ENCODE results near the gene B2M. TPM values are rescaled to one million over a fixed set of nuclear protein-coding genes. Genes with fewer than 3 reads are reported as not detected.
A peak's percentile ranks its signal among the peaks of the same experiment; 100 is the strongest.
"Not testable (repeated sequence)": the region's sequence is repeated elsewhere in the genome, so short reads cannot be mapped to it uniquely, and the experiment has no call there.

B2M gene
- total RNA-seq, 2 experiments from 2014 or later, result 6,098 to 6,314 TPM

DNA sequence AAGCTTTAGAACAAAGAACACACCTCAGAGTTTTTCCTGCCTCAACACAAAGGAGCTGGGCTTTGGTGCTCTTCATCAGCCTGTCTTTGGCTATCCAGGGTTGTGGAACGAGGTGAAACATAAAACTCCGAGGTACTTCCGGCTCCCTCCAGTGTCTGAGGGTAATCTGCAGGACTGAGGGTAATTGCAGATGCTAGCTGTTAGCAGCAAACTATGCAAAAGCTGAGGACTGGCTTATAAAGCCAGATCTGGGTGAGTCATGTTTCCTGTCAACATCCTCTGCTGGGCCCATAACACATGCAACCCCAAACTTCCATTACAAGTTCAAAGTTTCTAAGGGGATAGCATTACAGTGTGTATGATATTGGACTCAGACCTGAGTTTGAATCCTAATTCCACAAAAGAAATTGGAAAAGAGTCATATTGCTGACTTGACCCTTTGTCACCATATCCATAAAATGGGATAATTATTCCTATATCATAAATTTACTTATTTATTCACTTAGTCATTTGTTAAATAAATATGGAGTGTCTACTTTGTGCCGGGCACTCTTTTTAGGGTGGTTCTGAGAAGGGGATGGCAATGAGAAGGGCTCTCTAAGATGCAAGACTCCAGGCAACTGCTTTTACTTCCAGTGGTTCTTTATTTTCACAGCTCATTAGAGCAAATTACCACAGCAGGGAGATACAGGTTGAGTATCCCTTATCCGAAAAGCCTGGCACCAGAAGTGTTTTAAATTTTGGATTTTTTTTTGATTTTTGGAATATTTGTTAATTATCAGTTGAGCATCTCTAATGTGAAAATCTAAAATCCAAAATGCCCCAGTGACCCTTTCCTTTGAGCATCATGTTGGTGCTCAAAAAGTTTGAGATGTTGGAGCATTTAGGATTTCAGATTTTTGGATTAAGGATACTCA lies 15.5 kb downstream of the B2M start:
- H3K4me3 Mint-ChIP-seq, result peak overlapping the region; percentile 96
- peaks cover 63% of the 10 kb centered on the region for H3K4me1 Mint-ChIP-seq (ENCODE audit: low read depth)

DNA sequence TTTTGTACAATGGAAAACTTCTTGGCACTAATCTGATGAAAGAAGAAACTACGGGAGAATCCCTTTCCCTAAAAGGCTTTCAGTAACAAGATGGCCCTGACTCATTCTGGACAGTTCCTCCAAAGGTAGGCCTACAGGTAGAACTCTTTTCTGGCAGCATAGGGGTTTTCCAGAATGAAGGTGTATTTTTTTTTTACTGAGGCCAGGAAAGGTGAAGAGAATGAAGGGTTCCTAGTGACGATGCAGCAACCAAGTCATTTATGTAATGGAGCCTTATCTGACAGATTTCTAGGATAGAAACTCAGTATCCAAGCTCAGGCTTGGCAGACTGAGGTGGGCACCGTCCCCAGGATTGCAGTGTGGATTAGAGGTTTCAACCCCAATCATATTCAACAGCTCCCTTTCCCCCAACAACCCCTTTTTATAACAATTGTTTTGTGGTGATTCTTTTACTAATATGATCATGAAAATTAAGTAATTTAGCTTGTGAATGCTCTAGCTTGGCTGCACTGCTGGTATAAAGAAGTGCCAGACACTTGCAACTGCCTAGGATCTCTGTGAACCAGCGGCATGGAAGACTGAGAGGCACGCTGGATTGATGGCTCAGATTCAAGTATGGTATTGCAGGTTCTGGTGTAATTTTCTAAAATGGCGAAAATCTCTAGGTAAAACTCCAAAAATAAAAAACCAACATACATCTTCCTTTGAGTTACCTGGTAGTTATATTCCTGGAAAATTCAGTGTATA lies 16.3 kb downstream of the B2M start:
- H3K27ac Mint-ChIP-seq, result peak overlapping the region; percentile 100
- peaks cover 41% of the 10 kb centered on the region for H3K36me3 Mint-ChIP-seq
- POLR2A ChIA-PET, result interaction anchor here (0.9 to 21.9 kb wide), 9 partner anchors 9 to 63 kb away, joined by 3 to 1161 read pairs (median 6); partner anchors contain the start of genes B2M, PATL2, SPG11 and TRIM69
- H3K4me1 Mint-ChIP-seq (ENCODE audit: low read depth), result peaks cover 65% of the 10 kb centered on the region
- intact Hi-C loops (cut with micrococcal nuclease), result loop anchor here (1.0 to 10.0 kb wide), 12 partner anchors 8 to 903 kb away; partner anchors contain the start of genes B2M, CTDSPL2, EIF3J and MFAP1
- CTCF ChIA-PET, result interaction anchor here (2.7 to 8.4 kb wide), 3 partner anchors 9 to 63 kb away, joined by 33 to 155 read pairs (median 69); partner anchors contain the start of genes B2M, PATL2, SPG11 and TRIM69
- H3K9me3 Mint-ChIP-seq, result no peaks in the 10 kb centered on the region
- peak; percentile 43 for DNase-seq
- H3K4me3 Mint-ChIP-seq, result peak overlapping the region; percentile 60
- H3K27me3 Mint-ChIP-seq, result no peaks in the 10 kb centered on the region

More for the DNA sequence above, 15.5 kb downstream of the B2M start:
- no peaks in the 10 kb centered on the region for H3K27me3 Mint-ChIP-seq
- intact Hi-C loops (cut with micrococcal nuclease), result loop anchor here (2.0 to 10.0 kb wide), 6 partner anchors 24 to 902 kb away; partner anchors contain the start of genes CTDSPL2, EIF3J, MFAP1 and WDR76
- DNase-seq, result peak; percentile 85
- CTCF ChIA-PET, result interaction anchor here (0.7 to 8.4 kb wide), 6 partner anchors 10 to 148 kb away, joined by 3 to 155 read pairs (median 18); partner anchors contain the start of genes B2M, PATL2, SPG11 and TRIM69
- H3K9me3 Mint-ChIP-seq, result no peaks in the 10 kb centered on the region
- peak overlapping the region; percentile 100 for H3K27ac Mint-ChIP-seq
- peaks cover 33% of the 10 kb centered on the region for H3K36me3 Mint-ChIP-seq
- POLR2A ChIA-PET, result interaction anchor here (0.8 to 21.9 kb wide), 8 partner anchors 10 to 62 kb away, joined by 3 to 1161 read pairs (median 6); partner anchors contain the start of genes B2M, PATL2, SPG11 and TRIM69

DNA sequence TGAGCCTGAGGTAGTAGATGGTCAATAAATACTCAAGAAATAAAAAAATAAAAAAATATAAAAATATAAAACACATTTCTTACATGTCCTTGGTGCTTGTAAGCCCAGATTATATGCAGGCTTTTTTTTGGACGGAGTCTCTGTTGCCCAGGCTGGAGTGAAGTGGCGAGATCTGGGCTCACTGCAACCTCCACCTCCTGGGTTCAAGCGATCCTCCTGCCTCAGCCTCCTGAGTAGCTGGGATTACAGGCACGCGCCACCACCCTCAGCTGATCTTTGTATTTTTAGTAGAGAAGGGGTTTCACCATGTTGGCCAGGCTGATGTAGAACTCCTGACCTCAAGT lies 16.9 kb downstream of the B2M start:
- not testable (repeated sequence) for H3K9me3 Mint-ChIP-seq, DNase-seq, H3K27me3 Mint-ChIP-seq
- Mint-ChIP-seq H3K36me3 (peaks cover 43% of the 10 kb centered on the region), H3K4me3 (peak overlapping the region; percentile 100), H3K27ac (peak overlapping the region; percentile 100), H3K4me1 (ENCODE audit: low read depth) (peaks cover 66% of the 10 kb centered on the region)
- POLR2A ChIA-PET, result interaction anchor here (0.9 to 21.9 kb wide), 11 partner anchors 9 to 904 kb away, joined by 3 to 1161 read pairs (median 5); partner anchors contain the start of genes B2M, MFAP1, PATL2 and SPG11
- intact Hi-C loops (cut with micrococcal nuclease), result loop anchor here (1.0 to 10.0 kb wide), 11 partner anchors 8 to 903 kb away; partner anchors contain the start of genes B2M, CTDSPL2, EIF3J and MFAP1
- CTCF ChIA-PET, result interaction anchor here (1.0 to 8.4 kb wide), 5 partner anchors 9 to 149 kb away, joined by 3 to 155 read pairs (median 33); partner anchors contain the start of genes B2M, PATL2, SPG11 and TRIM69

DNA sequence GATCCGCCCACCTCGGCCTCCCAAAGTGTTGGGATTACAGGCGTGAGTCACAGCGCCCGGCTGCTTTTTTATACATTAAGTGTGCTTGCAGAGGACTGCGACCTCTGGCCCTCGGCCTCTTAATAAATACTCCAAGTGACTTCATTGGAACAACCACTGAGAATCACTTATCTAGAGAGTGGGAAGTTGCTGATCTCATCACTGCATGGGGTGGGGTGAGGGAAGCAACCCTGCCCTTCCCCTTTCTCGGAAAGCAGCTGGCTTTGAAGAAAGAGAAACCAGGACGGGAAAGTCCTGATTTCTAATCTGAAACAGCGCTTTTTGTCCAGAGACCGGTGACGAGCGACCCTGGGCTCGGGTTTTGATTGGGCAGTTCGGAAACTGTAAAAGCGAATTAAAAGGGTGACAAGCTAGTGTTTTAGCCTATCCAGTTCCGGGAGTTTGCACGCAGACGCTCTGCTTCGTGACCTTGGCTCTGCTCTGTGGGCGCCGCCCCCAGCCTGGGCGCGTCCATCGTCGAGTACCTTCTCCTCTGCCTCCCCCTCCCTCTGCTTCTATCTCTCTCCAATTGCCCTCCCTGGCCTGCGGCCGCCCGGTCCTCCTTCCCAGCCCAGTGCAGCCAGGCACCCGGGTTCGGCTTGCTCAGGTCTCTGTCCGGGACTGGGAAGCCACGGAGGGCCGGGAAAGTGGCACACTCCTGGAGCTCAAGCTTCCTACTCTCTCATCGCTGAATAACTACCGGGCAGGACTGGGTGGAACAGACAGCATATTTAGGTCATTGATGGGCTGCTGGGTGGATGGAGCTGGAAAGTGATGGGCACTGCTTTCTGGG lies 17.5 kb downstream of the B2M start:
- peak overlapping the region; percentile 100 for H3K27ac Mint-ChIP-seq
- H3K27me3 Mint-ChIP-seq, result no peaks in the 10 kb centered on the region
- CTCF ChIA-PET, result interaction anchor here (0.6 to 8.4 kb wide), 7 partner anchors 9 to 653 kb away, joined by 3 to 155 read pairs (median 4); partner anchors contain the start of genes B2M, PATL2 and SPG11
- H3K4me3 Mint-ChIP-seq, result peak overlapping the region; percentile 100
- DNase-seq, result peak; percentile 97
- H3K36me3 Mint-ChIP-seq, result peaks cover 46% of the 10 kb centered on the region
- H3K9me3 Mint-ChIP-seq, result no peaks in the 10 kb centered on the region
- H3K4me1 Mint-ChIP-seq (ENCODE audit: low read depth), result peaks cover 66% of the 10 kb centered on the region
- intact Hi-C loops (cut with micrococcal nuclease), result loop anchor here (1.0 to 10.0 kb wide), 11 partner anchors 8 to 904 kb away; partner anchors contain the start of genes B2M, CTDSPL2, EIF3J and MFAP1
- POLR2A ChIA-PET, result interaction anchor here (1.0 to 21.9 kb wide), 11 partner anchors 8 to 904 kb away, joined by 3 to 1161 read pairs (median 5); partner anchors contain the start of genes B2M, MFAP1, PATL2 and SPG11

DNA sequence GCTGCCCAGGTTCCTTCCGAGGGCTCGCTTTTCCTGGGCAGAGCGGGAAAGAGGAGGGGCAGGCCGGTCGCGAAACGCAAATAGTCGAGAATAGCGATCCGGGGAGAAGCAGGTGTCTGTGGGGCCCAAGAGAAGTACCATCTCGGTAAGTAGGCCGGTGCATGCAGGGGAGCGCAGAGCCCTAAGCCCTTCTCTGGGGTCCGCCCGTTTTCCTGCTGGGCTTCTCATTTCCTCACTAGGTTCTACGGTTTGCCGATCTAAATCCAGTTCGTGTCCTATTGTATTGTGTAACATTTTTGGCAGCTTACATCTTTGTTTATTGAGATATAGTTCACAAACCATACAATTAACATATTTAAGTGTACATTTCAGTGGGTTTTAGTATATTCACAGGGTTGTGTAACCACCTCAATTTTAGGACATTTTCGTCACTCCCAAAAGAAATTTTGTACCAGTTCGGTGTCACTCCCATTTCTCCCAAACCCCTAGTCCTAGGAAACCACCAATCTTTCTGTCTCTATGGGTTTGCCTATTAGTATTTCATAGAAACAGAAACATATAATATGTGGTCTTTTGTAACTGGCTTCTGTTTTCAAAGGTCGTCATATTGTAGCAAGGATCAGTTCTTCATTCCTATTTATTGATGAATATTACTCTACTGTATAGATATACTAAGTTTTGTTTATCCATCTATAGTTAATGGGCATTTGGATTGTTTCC lies 18.3 kb downstream of the B2M start:
- peaks cover 47% of the 10 kb centered on the region for H3K36me3 Mint-ChIP-seq

DNA sequence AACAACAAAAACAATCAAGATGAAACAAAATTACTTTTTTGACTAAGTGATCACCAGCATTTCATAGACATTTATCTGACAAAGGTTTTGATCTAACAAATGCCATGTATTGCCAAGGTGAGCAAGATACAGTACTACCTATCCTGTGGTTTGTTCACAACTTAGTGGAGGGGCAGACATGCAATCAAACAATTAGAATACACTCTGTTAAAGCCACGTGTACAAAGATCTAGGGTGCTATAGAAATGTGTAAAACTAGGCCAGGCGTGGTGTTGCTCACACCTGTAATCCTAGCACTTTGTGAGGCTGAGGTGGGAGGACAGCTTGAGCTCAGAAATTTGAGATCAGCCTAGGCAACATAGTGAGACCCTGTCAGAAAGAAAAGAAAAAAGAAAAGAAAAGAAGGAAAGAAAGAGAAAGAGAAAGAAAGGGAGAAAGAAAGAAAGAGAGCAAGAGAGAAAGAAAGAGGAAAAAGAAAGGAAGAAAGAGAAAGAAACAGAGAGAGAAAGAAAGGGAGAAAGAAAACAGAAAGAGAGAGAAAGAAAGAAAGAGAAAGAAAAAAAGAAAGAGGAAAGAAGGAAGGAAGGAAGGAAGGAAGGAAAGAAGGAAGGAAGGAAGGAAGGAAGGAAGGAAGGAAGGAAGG lies 23.6 kb downstream of the B2M start:
- no peaks in the 10 kb centered on the region for H3K27me3 Mint-ChIP-seq
- H3K4me1 Mint-ChIP-seq (ENCODE audit: low read depth), result peaks cover 63% of the 10 kb centered on the region
- no peak for DNase-seq
- intact Hi-C loops (cut with micrococcal nuclease), result loop anchor here (1.0 to 2.0 kb wide), 2 partner anchors 16 to 72 kb away; partner anchors contain the start of gene SPG11
- peak overlapping the region; percentile 81 for H3K4me3 Mint-ChIP-seq
- ChIA-PET CTCF (interaction anchor here (0.6 to 7.6 kb wide), 13 partner anchors 8 to 156 kb away, joined by 3 to 209 read pairs (median 33); partner anchors contain the start of genes B2M, PATL2 and SPG11), POLR2A (interaction anchor here (0.6 to 21.9 kb wide), 8 partner anchors 7 to 433 kb away, joined by 3 to 1161 read pairs (median 16); partner anchors contain the start of genes B2M, PATL2 and SPG11)
- H3K27ac Mint-ChIP-seq, result peak overlapping the region; percentile 96
- peaks cover 34% of the 10 kb centered on the region for H3K36me3 Mint-ChIP-seq
- H3K9me3 Mint-ChIP-seq, result no peaks in the 10 kb centered on the region

More for the DNA sequence above, 18.3 kb downstream of the B2M start:
- peak; percentile 64 for DNase-seq
- Mint-ChIP-seq H3K27me3 (no peaks in the 10 kb centered on the region), H3K27ac (peak overlapping the region; percentile 100), H3K4me3 (peak overlapping the region; percentile 100), H3K4me1 (ENCODE audit: low read depth) (peaks cover 63% of the 10 kb centered on the region), H3K9me3 (no peaks in the 10 kb centered on the region)
- POLR2A ChIA-PET, result interaction anchor here (1.0 to 21.9 kb wide), 11 partner anchors 7 to 905 kb away, joined by 3 to 1161 read pairs (median 6); partner anchors contain the start of genes B2M, MFAP1, PATL2 and SPG11
- intact Hi-C loops (cut with micrococcal nuclease), result loop anchor here (5.0 to 10.0 kb wide), 5 partner anchors 153 to 905 kb away; partner anchors contain the start of genes CTDSPL2, EIF3J, MFAP1 and WDR76
- CTCF ChIA-PET, result interaction anchor here (0.6 to 8.4 kb wide), 11 partner anchors 9 to 652 kb away, joined by 3 to 155 read pairs (median 4); partner anchors contain the start of genes B2M, PATL2 and SPG11

DNA sequence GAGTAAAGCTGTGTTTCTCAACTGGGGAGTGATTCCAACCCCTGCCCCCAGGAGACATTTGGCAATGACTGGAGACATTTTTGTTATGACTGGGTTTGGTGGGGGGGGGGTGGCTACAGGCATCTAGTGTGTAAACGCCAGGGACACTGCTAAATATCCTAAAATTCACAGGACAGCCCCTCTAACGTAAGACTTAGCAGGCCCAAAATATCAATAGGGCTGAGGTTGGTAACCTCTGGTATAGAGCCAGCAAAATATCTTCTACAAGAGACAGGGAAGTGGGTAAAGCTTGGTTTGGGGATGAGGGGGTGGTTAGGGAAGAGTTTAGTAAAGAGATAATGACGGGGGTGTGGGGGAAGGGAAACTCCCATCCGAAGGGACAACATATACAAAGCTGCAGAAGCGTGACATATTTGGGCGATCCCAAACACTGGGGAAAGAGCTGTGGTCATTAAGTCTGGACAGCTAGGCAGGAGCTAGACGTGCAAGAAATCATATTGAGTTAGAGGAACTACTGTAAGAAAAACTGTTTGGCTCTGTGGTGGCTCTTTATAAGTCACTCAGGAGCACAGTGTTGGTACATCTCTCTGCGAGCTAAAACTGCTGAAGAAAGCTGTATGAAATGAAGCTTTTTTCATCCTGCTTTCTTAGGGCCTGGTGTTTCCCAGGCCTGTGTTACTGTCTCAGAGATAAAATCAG lies 24.3 kb downstream of the B2M start:
- H3K4me1 Mint-ChIP-seq (ENCODE audit: low read depth), result peaks cover 63% of the 10 kb centered on the region
- POLR2A ChIA-PET, result interaction anchor here (0.6 to 21.9 kb wide), 17 partner anchors 8 to 434 kb away, joined by 3 to 1161 read pairs (median 4); partner anchors contain the start of genes B2M, PATL2 and SPG11
- peaks cover 34% of the 10 kb centered on the region for H3K36me3 Mint-ChIP-seq

DNA sequence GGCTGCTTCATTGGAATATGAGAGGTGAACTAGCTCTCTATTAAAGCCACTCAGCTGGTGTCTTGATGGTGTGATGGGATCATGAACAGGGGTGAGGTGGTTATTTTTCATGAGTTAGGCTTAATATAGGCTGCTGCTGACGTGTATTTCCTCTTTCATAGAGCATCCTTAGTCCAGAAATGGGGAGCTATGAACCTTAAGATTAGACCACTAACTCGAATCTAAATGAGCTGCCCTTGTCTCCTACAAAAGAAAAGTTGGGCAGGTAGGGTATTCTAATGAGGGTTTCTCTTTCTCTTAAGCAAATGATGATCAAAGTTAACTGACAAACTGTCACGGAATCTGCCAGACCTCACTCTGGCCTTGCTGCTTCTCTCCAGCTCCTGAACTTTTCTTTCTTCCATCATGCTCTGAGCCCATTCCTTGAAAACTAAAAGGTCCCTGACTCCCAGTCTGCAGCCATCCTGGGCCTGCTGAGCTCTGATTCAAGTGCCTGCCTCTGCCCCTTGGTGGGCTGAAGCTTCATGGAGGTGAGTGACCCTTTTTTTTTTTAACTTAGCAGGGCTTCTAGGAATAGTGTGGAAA lies 25.0 kb downstream of the B2M start, which contains the start of gene TRIM69:
TRIM69 (plus strand) TSS at position 348 of the 585 bp plus-strand sequence; CDS start at position 525, 177 bp downstream.
- Mint-ChIP-seq H3K4me3 (peak within 1 kb of the TSS; percentile 81), H3K27ac (peak within 1 kb of the TSS; percentile 96), H3K9me3 (peaks cover 1% of the 10 kb centered on the region), H3K4me1 (ENCODE audit: low read depth) (peaks cover 62% of the 10 kb centered on the region), H3K36me3 (peaks cover 32% of the 10 kb centered on the region), H3K27me3 (no peaks in the 10 kb centered on the region)
- intact Hi-C loops (cut with micrococcal nuclease), result loop anchor here (1.0 to 2.0 kb wide), 2 partner anchors 8 to 25 kb away; partner anchors contain the start of genes B2M and PATL2
- no peak for DNase-seq
- POLR2A ChIA-PET, result interaction anchor here (0.6 to 21.9 kb wide), 15 partner anchors 9 to 207 kb away, joined by 3 to 1161 read pairs (median 4); partner anchors contain the start of genes B2M, PATL2 and SPG11
- CTCF ChIA-PET, result interaction anchor here (0.6 to 7.6 kb wide), 25 partner anchors 9 to 190 kb away, joined by 3 to 209 read pairs (median 5); partner anchors contain the start of genes B2M, PATL2 and SPG11

More for the DNA sequence above, 24.3 kb downstream of the B2M start:
- Mint-ChIP-seq H3K9me3 (no peaks in the 10 kb centered on the region), H3K27ac (peak overlapping the region; percentile 96), H3K27me3 (no peaks in the 10 kb centered on the region), H3K4me3 (peak overlapping the region; percentile 81)
- CTCF ChIA-PET, result interaction anchor here (0.6 to 7.6 kb wide), 20 partner anchors 9 to 190 kb away, joined by 3 to 209 read pairs (median 8); partner anchors contain the start of genes B2M, PATL2 and SPG11
- intact Hi-C loops (cut with micrococcal nuclease), result loop anchor here (1.0 to 2.0 kb wide), 4 partner anchors 7 to 72 kb away; partner anchors contain the start of genes B2M, PATL2 and SPG11
- DNase-seq, result peak; percentile 82

All from activated CD4-positive, alpha-beta memory T cell treated with anti-CD3 and anti-CD28 coated beads for 36 hours (primary cell).